HG03575 (cell line): ENCODE measurements around the gene TMEM176A.

Experiments used
- ATAC-seq: cut with Tn5 transposase; IDR thresholded peaks from one replicate; pipeline ENCODE4 v1.9.1; 2021; ENCODE audit not compliant: unreplicated experiment, insufficient number of reproducible peaks, low FRiP score; ENCODE audit errors: extremely low read depth

Gene TMEM176A

DNA sequence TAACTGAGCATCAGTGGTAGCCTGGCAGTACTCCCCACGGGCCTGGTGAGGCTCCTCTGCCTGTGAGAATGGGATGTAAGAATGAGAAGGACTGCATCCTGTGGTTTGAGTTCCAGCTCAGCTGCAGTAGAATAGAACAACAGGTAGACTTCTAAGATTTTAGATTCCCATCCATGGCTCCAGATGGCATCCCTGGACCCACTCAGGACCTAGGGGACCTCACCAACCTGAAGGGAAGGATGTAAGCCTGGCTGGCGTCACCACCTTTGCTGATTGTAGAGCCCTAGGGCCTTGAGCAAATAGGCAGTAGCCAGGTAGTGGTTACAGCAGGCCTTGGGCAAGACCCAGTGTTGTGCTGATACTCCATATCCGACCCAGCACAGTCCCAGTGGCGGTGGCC is 42.1 kb downstream of the TMEM176A start:
- no peak for ATAC-seq

DNA sequence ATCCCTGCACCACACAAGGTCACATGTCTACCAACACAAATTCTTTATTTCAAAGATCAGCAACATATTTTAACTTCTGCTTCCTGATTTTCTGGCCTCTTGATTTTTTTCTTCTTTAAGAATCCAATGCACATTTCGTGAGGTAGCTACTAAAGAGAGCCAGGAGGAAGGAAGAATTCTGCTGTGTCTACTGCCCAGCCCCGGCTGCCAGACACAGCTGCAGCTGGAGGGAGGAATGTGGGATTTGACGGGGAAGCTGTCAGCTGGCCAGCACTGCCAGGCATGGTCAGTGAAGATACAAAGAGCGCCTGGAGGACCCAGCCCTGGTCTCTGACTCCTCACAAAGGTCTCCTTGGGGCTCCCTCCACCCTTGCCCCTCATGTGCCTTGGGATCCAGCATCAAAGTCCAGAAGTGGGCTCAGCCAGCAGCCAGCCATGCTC is 44.9 kb downstream of the TMEM176A start:
- no peak for ATAC-seq

DNA sequence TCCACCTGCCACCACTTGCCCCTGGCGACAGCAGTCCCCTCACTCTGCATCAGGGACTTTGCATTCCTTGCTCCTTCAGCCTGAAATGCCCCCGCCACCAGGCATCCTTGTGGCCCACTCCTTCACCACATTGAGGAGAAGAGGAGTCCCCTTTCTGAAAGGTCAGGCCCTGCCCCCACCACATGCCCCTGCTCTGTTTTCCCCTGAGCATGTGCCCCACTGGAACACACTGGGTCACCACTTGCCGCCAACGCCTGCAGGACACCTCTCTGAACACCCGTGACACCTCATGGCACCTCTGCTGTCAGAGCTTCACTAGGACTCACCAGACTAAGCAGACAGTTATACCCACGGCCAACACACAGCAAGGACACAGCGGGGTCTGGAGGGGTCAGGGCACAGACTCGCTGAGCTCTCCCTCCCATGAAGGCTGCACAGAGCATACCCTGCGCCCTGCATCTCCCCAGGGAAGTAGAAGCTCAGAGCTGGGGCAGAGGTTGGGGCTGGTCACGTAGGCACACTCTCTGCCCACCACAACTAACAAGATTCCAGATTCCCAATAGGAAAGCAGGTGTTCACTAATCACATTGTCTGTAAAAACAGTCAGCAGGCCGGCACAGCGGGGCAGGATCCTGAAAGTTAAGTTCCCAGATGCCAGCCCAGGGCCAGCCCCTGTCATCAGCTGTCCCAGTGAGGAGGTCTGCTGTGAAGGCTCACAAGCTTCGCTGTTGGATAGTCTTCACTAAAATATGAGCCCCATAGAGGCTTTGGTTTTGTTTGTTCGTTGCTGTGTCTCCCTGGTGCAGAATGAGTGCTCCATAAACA is 45.9 kb downstream of the TMEM176A start:
- ATAC-seq = no peak

DNA sequence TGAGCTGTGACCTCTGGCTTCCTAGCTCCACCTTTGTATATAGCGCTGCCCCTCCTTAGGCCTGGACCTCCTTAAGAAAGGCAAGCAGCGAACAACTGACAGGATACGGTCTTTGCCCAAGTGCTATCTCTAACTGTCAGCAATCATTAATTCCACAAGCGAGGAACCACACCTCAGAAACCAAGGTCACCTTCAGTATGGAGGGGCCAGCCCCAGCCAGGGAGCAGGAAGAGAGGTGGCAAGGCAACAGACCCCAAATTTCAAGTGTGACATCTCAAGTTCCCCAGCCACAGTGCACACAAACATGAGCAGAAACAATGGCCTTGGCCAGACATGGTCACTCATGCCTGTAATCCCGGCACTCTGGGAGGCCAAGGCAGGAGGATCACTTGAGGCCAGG is 47.0 kb downstream of the TMEM176A start:
- ATAC-seq = no peak

DNA sequence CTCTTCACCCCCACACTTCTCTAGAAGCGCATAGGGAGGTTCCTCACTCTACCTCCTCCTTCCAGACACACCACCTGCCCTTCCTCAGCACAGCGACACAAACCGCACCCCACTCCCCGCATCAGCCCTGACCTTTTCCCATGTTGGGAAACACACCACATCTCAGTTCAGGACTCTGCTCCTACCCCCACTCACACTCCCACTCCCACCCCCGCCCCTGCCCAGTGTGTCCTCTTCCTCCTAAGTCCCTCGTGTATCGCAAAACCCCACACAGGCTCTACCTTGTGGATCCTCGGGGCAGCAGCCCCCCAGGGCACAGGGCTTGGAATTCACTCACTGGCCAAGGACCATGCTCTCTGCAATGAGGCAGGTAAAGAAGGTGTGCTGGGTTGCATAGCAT is 47.5 kb downstream of the TMEM176A start:
- no peak for ATAC-seq

DNA sequence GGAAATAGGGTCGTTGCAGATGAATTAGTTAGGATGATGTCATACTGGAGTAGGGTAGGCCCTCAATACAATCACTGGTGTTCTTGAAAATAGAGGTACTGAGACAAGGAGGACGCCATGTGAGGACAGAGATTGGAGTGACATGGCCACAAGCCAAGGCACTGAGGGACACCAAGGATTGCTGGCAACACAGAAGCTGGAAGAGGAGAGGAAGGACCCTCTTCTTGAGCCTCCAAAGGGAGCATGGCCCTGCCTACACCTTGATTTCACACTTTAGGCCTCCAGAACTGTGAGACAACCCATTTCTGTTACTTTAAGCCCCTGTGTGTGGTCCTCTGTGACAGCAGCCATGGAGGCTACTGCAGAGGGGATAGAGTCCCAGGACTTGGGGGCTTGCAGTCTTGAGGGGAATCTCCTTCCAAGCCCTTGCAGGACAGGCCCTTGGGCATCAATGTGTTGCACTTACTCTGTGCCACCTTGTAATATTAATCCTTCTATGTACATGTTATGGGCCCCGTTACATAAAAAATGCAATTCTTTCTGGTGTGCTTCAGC is 48.1 kb downstream of the TMEM176A start:
- no peak for ATAC-seq

DNA sequence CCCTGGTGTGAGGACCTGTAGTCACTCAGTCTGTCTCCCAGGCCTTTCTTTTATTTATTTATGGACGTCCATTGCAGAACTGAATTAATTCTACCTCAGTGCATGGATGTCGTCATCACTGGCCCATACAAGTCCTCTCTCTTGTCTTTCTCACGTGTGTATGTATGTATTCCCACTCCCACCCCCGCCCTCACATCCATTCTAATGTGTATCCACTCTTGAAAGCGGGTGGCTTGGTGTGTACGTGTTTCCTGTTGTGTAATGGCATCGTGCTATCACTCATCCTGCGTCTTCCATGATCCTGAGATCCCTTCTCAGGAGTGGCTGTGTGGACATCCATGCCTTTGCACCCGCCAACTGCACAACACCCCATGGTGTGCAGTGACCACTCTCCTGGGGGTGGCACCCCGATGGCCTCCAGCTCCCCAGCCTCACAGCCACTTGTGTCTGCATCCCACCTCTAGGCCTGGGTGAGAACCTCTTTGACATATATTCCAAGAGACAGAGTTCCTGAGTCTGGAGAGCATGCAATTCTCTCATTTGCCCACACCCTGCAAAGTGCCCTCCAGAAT is 48.7 kb downstream of the TMEM176A start:
- ATAC-seq = no peak

DNA sequence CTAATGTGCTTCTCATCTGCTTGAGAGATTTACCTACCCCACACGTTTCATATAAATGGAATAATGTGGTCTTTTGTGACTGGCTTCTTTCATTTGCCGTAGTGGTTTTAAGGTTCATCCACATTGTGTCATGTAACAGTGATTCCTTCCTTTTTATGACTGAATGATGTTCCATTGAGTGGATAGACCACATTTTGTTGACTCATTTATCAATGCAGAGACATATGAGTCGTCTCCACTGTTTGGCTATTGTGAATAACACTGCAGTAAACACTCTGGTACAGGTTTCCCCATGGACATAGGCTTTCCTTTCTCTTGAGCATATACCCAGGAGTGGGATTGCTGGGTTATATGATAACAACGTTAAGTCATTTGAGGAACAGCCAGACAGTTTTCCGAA is 49.7 kb downstream of the TMEM176A start:
- no peak for ATAC-seq

DNA sequence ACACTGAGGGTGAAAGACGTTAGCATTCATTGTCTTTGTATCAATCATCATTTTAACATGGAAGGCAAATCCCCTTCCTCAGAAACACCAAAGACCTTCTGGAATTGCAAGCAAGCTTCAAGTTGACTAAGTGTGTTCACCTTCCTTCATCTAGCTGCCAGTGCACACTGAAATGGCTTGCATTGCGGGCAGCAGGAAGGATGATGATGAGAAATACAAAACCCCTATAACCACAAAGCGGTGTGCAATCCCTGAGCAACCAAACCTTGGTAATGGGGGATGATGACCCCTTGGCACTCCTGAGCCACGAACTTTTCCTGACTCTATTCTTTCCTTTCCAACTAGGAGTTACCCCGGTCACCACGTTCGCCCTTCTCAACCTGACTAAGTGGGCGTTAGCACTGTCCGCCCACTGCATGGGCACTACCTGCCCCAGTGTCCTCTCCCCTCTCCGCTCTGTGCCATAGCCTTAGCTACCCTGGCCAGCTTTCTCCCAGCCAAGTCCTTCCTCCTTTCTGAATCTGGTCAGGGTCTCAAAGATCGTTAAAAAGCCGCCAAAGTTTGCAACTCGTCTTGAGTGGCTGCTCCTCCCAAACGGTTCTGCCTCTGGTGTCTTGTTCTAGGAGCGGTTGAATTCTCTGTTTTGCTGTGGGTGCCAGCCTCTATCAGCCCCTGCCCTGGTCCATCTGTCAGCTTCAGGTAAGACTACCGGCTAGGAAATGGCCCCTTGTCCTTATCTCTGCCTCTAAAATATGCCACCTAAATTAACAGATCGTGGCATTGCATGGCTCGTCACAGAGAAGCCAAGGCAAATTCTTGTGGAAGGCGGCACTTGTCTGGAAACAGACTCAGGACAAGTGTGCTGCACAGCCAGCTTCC is 51.2 kb downstream of the TMEM176A start:
- no peak for ATAC-seq

DNA sequence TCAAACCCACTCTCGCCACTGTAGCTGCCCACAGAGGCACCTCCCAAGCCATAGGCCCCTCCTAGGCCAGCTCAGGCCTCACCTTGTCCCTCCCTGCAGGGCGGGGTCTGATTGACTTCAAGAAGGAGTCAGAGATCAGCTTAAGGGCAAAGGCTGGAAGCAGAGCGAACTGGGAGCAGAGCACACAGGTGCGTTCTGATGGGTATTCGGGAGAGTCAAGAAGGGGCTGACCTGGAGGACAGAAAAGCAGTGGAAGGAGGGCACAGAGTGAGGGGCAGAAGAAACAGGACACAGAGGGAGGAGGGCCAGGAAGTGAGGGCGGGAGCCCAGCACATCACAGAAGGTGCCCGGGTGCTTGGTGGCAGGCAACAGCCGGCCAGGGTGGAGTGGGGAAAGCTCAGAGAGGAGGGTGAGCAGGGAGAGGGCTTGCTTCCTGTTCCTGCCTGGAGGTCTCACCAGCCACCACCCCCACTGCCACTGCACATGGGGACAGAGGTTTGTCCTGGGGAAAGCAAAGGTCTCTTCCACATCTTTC is 51.9 kb downstream of the TMEM176A start, which contains the start of gene AOC1:
AOC1 (plus strand) TSS at position 147 of the 535 bp plus-strand sequence. CDS start 3,954 bp downstream, outside the sequence.
- ATAC-seq = no peak

DNA sequence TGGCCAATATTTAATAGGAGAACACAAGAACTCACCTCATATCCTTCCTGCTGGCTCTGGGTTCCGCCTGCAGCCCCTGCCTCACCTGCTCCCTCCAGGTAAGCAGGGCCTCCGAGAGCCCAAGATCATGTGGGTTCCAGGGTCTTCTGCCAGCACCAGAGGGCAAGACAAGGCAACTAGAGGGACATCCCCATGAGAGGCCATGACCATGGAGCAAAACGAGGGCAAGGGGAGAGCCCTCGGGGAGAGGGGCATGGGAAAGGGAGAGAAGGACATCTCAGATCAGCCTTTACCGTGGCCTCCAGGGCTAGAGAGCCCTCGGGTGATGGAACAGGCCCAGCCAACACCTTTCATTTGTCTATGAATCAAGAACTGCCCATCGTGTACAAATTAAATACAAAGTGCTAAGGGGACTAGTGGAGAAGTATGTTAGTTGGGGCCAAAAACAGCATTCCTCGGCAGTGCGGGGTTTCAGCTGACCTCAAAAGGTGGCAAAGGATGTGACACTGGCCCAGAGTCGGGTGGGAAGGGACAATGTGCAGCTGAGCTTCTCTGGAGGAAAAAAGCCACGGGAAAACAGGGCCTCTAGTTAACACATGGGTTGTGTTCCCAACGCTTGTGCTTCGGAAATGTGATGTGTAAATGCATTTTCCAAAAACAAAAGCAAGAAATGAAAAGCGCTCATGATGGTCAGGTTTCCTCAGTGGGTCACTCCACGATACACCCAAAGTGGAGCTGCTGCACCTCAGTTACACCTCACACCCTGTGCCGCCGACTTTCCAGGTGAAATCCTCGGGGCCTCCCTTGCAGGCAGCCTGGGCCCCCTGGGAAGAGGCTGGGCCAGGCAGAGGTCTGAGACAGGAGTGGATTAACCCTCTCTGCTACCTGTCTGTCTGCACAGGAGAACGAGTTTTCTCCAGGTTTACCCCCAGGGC is 53.8 kb downstream of the TMEM176A start:
- no peak for ATAC-seq
